ENCODE results near the gene DOCK11. TPM values are rescaled to one million over a fixed set of nuclear protein-coding genes. Genes with fewer than 3 reads are reported as not detected.

The DOCK11 gene
- total RNA-seq, 1 experiment from 2014 or later = 14.8 TPM

DNA sequence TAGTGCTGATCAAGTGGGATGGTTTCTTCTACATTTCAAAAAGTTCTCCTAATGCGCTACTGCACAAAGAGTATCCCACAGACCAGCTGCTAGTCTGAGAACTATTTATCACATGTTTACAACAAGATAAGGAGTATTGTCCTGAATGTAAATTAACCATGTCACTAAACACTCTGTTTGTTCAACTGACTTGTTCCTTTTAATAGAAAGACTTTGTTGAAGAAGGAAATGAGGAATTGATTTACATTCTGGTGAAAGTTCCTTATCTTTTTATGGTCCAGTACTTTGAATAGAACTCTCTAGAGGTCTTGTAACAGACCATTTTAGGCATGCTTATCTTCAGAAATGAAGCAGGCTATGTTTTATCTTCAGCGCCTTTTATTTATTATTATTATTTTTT lies 164.5 kb downstream of the DOCK11 start:
- Histone ChIP-seq H3K4me1 (replicated peaks) (no peaks in the 10 kb centered on the region), H3K27ac (no peak overlapping the region), H3K27me3 (replicated peaks) (no peaks in the 10 kb centered on the region), H3K9me3 (replicated peaks) (no peaks in the 10 kb centered on the region), H3K36me3 (no peaks in the 10 kb centered on the region), H3K4me3 (no peak overlapping the region)
- no peak for DNase-seq (ENCODE audit: low read depth in 1 of 2, low spot score in 2 of 2)

GRCh38 chrX:118665204-118665603 lies 169.6 kb downstream of the DOCK11 start:
- Histone ChIP-seq H3K27me3 (replicated peaks) (no peaks in the 10 kb centered on the region), H3K27ac (no peak overlapping the region), H3K4me1 (replicated peaks) (no peaks in the 10 kb centered on the region), H3K36me3 (no peaks in the 10 kb centered on the region), H3K9me3 (replicated peaks) (no peaks in the 10 kb centered on the region), H3K4me3 (no peak overlapping the region)
- DNase-seq (ENCODE audit: low read depth in 1 of 2, low spot score in 2 of 2) = no peak

DNA sequence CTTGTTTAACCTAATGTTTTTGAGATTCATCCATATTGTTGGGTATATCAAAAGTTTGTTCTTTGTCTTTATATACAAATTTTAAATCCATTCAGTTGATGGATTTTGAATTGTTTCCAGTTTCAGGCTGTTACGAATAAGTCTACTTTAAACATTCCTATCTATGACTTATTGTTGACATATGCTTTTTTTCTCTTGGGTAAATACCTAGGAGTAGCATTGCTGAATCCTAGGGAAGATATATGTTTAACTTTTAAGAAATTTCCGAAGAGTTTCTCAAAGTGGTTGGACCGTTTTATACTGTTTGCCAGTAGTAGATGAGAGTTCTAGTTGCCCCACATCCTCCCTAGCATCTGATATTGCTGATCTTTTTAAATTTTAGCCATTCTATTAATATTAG lies 170.9 kb downstream of the DOCK11 start:
- Histone ChIP-seq H3K36me3 (no peaks in the 10 kb centered on the region), H3K4me3 (no peak overlapping the region), H3K9me3 (replicated peaks) (no peaks in the 10 kb centered on the region), H3K27ac (no peak overlapping the region), H3K4me1 (replicated peaks) (no peaks in the 10 kb centered on the region), H3K27me3 (replicated peaks) (no peaks in the 10 kb centered on the region)
- no peak for DNase-seq (ENCODE audit: low read depth in 1 of 2, low spot score in 2 of 2)

- no peaks in the 10 kb centered on the region for H3K4me1 ChIP-seq (replicated peaks)
- no peak overlapping the region for H3K27ac ChIP-seq
- no peaks in the 10 kb centered on the region for H3K27me3 ChIP-seq (replicated peaks)
- DNase-seq (ENCODE audit: low read depth in 1 of 2, low spot score in 2 of 2) = no peak
- no peaks in the 10 kb centered on the region for H3K9me3 ChIP-seq (replicated peaks)
- H3K36me3 ChIP-seq = no peaks in the 10 kb centered on the region
- H3K4me3 ChIP-seq = no peak overlapping the region
Measured at GRCh38 chrX:118669435-118669834, 173.8 kb downstream of the DOCK11 start.

GRCh38 chrX:118675326-118675965 lies 179.8 kb downstream of the DOCK11 start:
- H3K9me3 ChIP-seq (replicated peaks) = no peaks in the 10 kb centered on the region
- H3K36me3 ChIP-seq = no peaks in the 10 kb centered on the region
- no peak overlapping the region for H3K27ac ChIP-seq
- H3K4me1 ChIP-seq (replicated peaks) = no peaks in the 10 kb centered on the region
- H3K4me3 ChIP-seq = no peak overlapping the region
- DNase-seq (ENCODE audit: low read depth in 1 of 2, low spot score in 2 of 2) = no peak
- H3K27me3 ChIP-seq (replicated peaks) = no peaks in the 10 kb centered on the region

DNA sequence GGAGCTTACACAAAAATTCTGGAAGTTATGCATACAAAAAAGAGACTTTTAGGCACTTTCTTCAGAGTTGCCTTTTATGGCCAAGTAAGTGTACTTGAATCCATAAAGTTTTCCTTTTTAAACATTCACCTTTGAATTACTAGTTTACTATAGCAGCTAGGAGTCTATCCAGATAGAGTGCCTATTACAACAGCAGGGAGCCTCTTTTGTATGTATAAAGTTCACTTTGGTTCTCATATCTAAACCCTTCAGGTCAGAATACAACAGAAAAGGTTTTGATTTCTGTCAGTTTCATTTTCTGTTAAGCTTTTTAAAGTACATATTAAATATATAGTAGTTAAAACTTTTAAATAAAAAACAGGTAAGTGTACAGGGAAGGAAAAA lies 180.3 kb downstream of the DOCK11 start:
- no peak for DNase-seq (ENCODE audit: low read depth in 1 of 2, low spot score in 2 of 2)
- no peak overlapping the region for H3K4me3 ChIP-seq
- H3K9me3 ChIP-seq (replicated peaks) = no peaks in the 10 kb centered on the region
- H3K27ac ChIP-seq = no peak overlapping the region
- H3K4me1 ChIP-seq (replicated peaks) = no peaks in the 10 kb centered on the region
- no peaks in the 10 kb centered on the region for H3K27me3 ChIP-seq (replicated peaks)
- H3K36me3 ChIP-seq = no peaks in the 10 kb centered on the region

GRCh38 chrX:118677318-118677717 lies 181.7 kb downstream of the DOCK11 start:
- no peaks in the 10 kb centered on the region for H3K36me3 ChIP-seq
- H3K27ac ChIP-seq = no peak overlapping the region
- no peak overlapping the region for H3K4me3 ChIP-seq
- H3K4me1 ChIP-seq (replicated peaks) = no peaks in the 10 kb centered on the region
- H3K27me3 ChIP-seq (replicated peaks) = no peaks in the 10 kb centered on the region
- DNase-seq (ENCODE audit: low read depth in 1 of 2, low spot score in 2 of 2) = no peak
- no peaks in the 10 kb centered on the region for H3K9me3 ChIP-seq (replicated peaks)

DNA sequence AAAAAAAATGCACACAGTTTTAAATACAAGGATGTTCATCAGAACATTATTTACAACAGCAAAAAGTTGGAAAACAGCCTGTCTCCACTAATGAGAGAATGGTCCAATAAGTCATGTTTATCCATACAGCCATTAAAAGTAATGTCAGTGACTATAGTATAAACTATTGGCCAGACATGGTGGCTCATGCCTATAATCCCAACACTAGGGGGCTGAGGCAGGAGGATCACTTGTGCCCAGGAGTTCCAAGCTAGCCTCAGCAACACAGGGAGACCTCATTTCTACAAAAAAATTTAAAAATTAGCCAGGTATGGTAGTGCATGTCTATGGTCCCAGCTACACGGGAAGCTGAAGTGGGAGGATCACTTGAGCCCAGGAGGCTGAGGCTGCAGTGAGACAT lies 183.7 kb downstream of the DOCK11 start:
- H3K9me3 ChIP-seq (replicated peaks) = no peaks in the 10 kb centered on the region
- no peak overlapping the region for H3K27ac ChIP-seq
- no peak for DNase-seq (ENCODE audit: low read depth in 1 of 2, low spot score in 2 of 2)
- no peaks in the 10 kb centered on the region for H3K36me3 ChIP-seq
- H3K4me3 ChIP-seq = no peak overlapping the region
- no peaks in the 10 kb centered on the region for H3K4me1 ChIP-seq (replicated peaks)
- H3K27me3 ChIP-seq (replicated peaks) = no peaks in the 10 kb centered on the region

DNA sequence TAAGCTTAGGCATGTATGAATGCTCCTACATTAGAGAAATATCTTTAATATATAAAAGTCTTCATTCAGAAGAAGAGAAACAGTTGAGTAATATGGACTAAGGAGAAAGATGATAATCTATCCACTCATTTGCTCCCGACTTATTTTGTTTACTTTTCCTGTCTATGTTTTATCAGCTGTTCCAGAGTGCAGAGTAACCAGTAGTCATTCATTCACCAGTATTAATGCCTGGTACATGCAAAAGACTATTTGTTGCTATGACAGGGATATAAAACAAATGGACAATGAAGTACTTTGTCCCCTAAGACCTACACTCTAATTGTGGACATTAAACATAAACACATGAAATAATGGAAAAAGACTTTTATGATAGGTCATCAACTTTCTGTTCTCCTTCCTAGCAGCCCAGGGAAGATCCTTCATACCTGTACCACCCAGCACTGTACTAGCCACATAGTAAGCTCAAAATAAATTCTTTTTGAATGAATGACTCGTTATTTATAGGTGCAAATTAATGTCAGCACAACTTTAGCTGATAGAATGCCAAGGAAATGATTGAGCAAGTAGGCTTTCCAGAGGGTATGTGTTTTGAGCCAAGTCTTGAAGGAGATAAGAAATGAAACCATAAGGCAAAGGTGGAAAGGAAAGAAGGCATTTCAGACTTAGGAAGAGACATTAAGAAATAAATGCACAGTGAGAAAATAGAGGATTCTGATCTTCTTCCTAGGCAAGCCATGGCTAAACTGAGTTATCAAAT lies 186.8 kb downstream of the DOCK11 start:
- Histone ChIP-seq H3K27ac (no peak overlapping the region), H3K36me3 (no peaks in the 10 kb centered on the region), H3K4me1 (replicated peaks) (no peaks in the 10 kb centered on the region), H3K27me3 (replicated peaks) (no peaks in the 10 kb centered on the region), H3K9me3 (replicated peaks) (no peaks in the 10 kb centered on the region), H3K4me3 (no peak overlapping the region)
- DNase-seq (ENCODE audit: low read depth in 1 of 2, low spot score in 2 of 2) = no peak

GRCh38 chrX:118685393-118685792 lies 189.8 kb downstream of the DOCK11 start:
- no peaks in the 10 kb centered on the region for H3K4me1 ChIP-seq (replicated peaks)
- H3K36me3 ChIP-seq = no peaks in the 10 kb centered on the region
- DNase-seq (ENCODE audit: low read depth in 1 of 2, low spot score in 2 of 2) = no peak
- no peak overlapping the region for H3K27ac ChIP-seq
- H3K4me3 ChIP-seq = no peak overlapping the region
- no peaks in the 10 kb centered on the region for H3K9me3 ChIP-seq (replicated peaks)
- H3K27me3 ChIP-seq (replicated peaks) = no peaks in the 10 kb centered on the region

GRCh38 chrX:118688935-118689334 lies 193.3 kb downstream of the DOCK11 start:
- H3K4me3 ChIP-seq = no peak overlapping the region
- no peaks in the 10 kb centered on the region for H3K9me3 ChIP-seq (replicated peaks)
- no peaks in the 10 kb centered on the region for H3K36me3 ChIP-seq
- H3K27ac ChIP-seq = no peak overlapping the region
- H3K4me1 ChIP-seq (replicated peaks) = no peaks in the 10 kb centered on the region
- no peaks in the 10 kb centered on the region for H3K27me3 ChIP-seq (replicated peaks)
- DNase-seq (ENCODE audit: low read depth in 1 of 2, low spot score in 2 of 2) = no peak

GRCh38 chrX:118693843-118694242 lies 198.2 kb downstream of the DOCK11 start:
- no peaks in the 10 kb centered on the region for H3K36me3 ChIP-seq
- no peaks in the 10 kb centered on the region for H3K27me3 ChIP-seq (replicated peaks)
- DNase-seq (ENCODE audit: low read depth in 1 of 2, low spot score in 2 of 2) = no peak
- H3K4me3 ChIP-seq = no peak overlapping the region
- no peaks in the 10 kb centered on the region for H3K9me3 ChIP-seq (replicated peaks)
- no peak overlapping the region for H3K27ac ChIP-seq
- H3K4me1 ChIP-seq (replicated peaks) = no peaks in the 10 kb centered on the region

DNA sequence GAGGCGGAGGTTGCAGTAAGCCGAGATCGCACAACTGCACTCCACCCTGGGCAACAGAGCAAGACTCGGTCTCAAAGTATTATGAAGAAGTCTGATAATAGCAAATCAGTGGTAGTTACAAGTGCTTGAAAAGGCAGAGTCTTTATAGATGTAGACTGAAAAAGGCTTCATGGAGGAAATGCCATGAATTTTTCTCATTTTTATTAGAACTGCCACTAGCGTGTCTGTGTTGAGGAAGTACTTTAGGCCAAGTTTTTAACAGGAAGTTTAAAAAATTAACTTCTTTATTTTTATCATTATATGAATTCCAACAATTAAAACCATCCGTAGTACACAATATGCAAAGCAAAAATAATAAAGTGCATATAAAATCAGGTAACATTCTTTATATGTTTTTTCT lies 199.0 kb downstream of the DOCK11 start:
- Histone ChIP-seq H3K36me3 (no peaks in the 10 kb centered on the region), H3K4me3 (no peak overlapping the region), H3K27ac (no peak overlapping the region), H3K27me3 (replicated peaks) (no peaks in the 10 kb centered on the region), H3K9me3 (replicated peaks) (no peaks in the 10 kb centered on the region), H3K4me1 (replicated peaks) (no peaks in the 10 kb centered on the region)
- DNase-seq (ENCODE audit: low read depth in 1 of 2, low spot score in 2 of 2) = no peak

DNA sequence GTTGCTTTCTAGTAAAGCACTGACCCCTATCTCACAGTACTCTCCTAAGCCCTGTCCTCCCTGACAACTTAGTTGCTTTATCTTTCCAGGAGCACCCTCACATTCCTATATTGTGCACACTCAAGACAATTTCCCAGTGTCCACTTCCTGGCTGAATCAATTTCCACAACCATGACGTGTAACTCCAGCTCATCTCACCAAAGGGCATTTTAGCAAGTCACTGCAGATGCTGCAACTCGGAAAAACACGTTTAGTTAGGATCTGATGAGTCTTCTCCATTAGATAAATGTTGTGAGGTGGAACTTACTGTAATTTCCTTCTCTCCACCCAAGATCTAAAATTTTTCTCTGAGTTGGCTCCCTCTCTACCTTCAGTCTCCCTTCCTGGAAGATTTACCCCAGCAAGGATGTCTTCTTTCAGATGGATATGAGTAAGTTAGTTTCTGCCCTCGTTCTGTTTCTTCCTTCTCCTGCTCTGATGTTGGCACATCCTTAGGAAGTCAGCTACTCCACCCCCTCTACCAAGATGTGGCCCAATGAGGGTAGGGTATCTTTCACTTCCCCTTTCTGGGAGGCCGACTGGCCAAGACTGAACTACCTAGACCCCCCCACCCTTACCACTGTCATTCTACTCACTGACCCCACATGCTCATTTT lies 203.0 kb downstream of the DOCK11 start:
- H3K4me1 ChIP-seq (replicated peaks) = peaks cover 7% of the 10 kb centered on the region; the same call in 1 of the 2 replicates
- no peak overlapping the region for H3K4me3 ChIP-seq
- no peaks in the 10 kb centered on the region for H3K36me3 ChIP-seq
- DNase-seq (ENCODE audit: low read depth in 1 of 2, low spot score in 2 of 2) = no peak
- H3K27me3 ChIP-seq (replicated peaks) = no peaks in the 10 kb centered on the region
- no peak overlapping the region for H3K27ac ChIP-seq
- H3K9me3 ChIP-seq (replicated peaks) = no peaks in the 10 kb centered on the region

Data from SJSA1 (cell line).